Liver (tissue), 9 donors: ENCODE measurements around the gene DDX31. TPM values are rescaled to one million over a fixed set of nuclear protein-coding genes. Genes with fewer than 3 reads are reported as not detected.

Source experiments
- DNase-seq: peaks from one replicate; pipeline ENCODE4 v3.0.0-alpha.2; 2017; ENCODE audit warnings: low spot score
- H3K27ac ChIP-seq, 2 donors: one replicate each; pipeline ENCODE4 v1.7.0; 2013; ENCODE audit warnings: inconsistent platforms in 2 of 2, low read length in 2 of 2, control low read depth in 1 of 2, low read depth in 1 of 2, mild to moderate bottlenecking in 1 of 2
- H3K27me3 ChIP-seq, 4 donors: one replicate each; pipeline versions ENCODE4 v1.6.1 to v1.7.0; 2013; ENCODE audit warnings: low read length in 3 of 4, inconsistent platforms in 1 of 4, mild to moderate bottlenecking in 1 of 4, moderate library complexity in 1 of 4; ENCODE audit not compliant: control insufficient read depth in 4 of 4, insufficient read depth in 4 of 4
- H3K36me3 ChIP-seq, 4 donors: one replicate each; pipeline versions ENCODE4 v1.6.1 to v1.7.0; 2013; ENCODE audit warnings: low read length in 3 of 4, mild to moderate bottlenecking in 3 of 4, low read depth in 1 of 4, moderate library complexity in 1 of 4; ENCODE audit not compliant: control insufficient read depth in 4 of 4, insufficient read depth in 3 of 4
- H3K4me1 ChIP-seq, 4 donors: one replicate each; pipeline versions ENCODE4 v1.6.1 to v1.7.0; 2013; ENCODE audit warnings: low read length in 3 of 4, mild to moderate bottlenecking in 3 of 4, moderate library complexity in 1 of 4; ENCODE audit not compliant: control insufficient read depth in 4 of 4, insufficient read depth in 4 of 4
- H3K4me3 ChIP-seq, 3 donors: one replicate each; pipeline versions ENCODE4 v1.6.1 to v1.7.0; 2013; ENCODE audit warnings: low read length in 3 of 3, control low read depth in 1 of 3, low read depth in 1 of 3, mild to moderate bottlenecking in 1 of 3
- H3K9ac ChIP-seq, 2 donors: one replicate each; pipeline ENCODE4 v1.7.0; 2013; ENCODE audit warnings: low read length in 2 of 2, mild to moderate bottlenecking in 2 of 2, moderate library complexity in 2 of 2, control low read depth in 1 of 2, low read depth in 1 of 2
- H3K9me3 ChIP-seq, 4 donors: one replicate each; pipeline versions ENCODE4 v1.6.1 to v1.7.0; 2013; ENCODE audit warnings: low read length in 3 of 4; ENCODE audit not compliant: control insufficient read depth in 4 of 4
- CTCF ChIP-seq: fragments of 150-350 bp; IDR thresholded peaks from 2 replicates; pipeline ENCODE4 v1.5.1; 2017; ENCODE audit warnings: improper control_type of control experiment, low read depth, low read length; ENCODE audit not compliant: missing input control
- EGR1 ChIP-seq, 2 donors: IDR thresholded peaks; 2 replicates each; pipeline ENCODE4 v1.6.1; 2016 to 2018; ENCODE audit warnings: antibody characterized with exemption in 2 of 2, low read depth in 2 of 2
- FOXA1 ChIP-seq: IDR thresholded peaks from 2 replicates; pipeline ENCODE4 v1.6.1; 2016; ENCODE audit warnings: antibody characterized with exemption
- FOXA2 ChIP-seq: IDR thresholded peaks from 2 replicates; pipeline ENCODE4 v1.6.1; 2016; ENCODE audit warnings: antibody characterized with exemption
- GABPA ChIP-seq, 2 donors: IDR thresholded peaks in 1 of 2; conservative IDR thresholded peaks in 1 of 2; 2 replicates each; pipeline ENCODE4 v1.6.1; 2016; ENCODE audit warnings: antibody characterized with exemption in 2 of 2, mild to moderate bottlenecking in 1 of 2, moderate library complexity in 1 of 2
- HNF4A ChIP-seq, 2 donors: conservative IDR thresholded peaks; 2 replicates each; pipeline ENCODE4 v1.6.1; 2016; ENCODE audit warnings: antibody characterized with exemption in 2 of 2, mild to moderate bottlenecking in 2 of 2
- JUND ChIP-seq, 2 donors: IDR thresholded peaks; 2 replicates each; pipeline ENCODE4 v1.6.1; 2016; ENCODE audit warnings: antibody characterized with exemption in 2 of 2
- MAX ChIP-seq: IDR thresholded peaks from 2 replicates; pipeline ENCODE4 v1.6.1; 2016; ENCODE audit warnings: antibody characterized with exemption
- NR2F2 ChIP-seq: IDR thresholded peaks from 2 replicates; pipeline ENCODE4 v1.6.1; 2016; ENCODE audit warnings: antibody characterized with exemption
- RAD21 ChIP-seq, 2 donors: IDR thresholded peaks; 2 replicates each; pipeline ENCODE4 v1.6.1; 2016; ENCODE audit warnings: antibody characterized with exemption in 2 of 2, mild to moderate bottlenecking in 2 of 2
- REST ChIP-seq: IDR thresholded peaks from 2 replicates; pipeline ENCODE4 v1.6.1; 2016; ENCODE audit warnings: antibody characterized with exemption, mild to moderate bottlenecking
- RXRA ChIP-seq, 2 donors: IDR thresholded peaks; 2 replicates each; pipeline ENCODE4 v1.6.1; 2017 to 2018; ENCODE audit warnings: antibody characterized with exemption in 2 of 2, mild to moderate bottlenecking in 1 of 2
- SP1 ChIP-seq: IDR thresholded peaks from 2 replicates; pipeline ENCODE4 v1.6.1; 2018; ENCODE audit warnings: antibody characterized with exemption, mild to moderate bottlenecking
- TAF1 ChIP-seq: conservative IDR thresholded peaks from 2 replicates; pipeline ENCODE4 v1.6.1; 2016; ENCODE audit warnings: antibody characterized with exemption, mild to moderate bottlenecking
- WGBS: extraction: QIAGEN DNeasy Blood & Tissue Kit; methylation state at CpG from one replicate; pipeline ENCODE4 v1.1.7; 2013; 5-methylcytosine and 5-hydroxymethylcytosine counted together
- polyA plus RNA-seq, 2 donors: library from polyadenylated mRNA; stranded (reverse) in 1 of 2; unstranded in 1 of 2; fragments of 200-250 nt in 1 of 2; fragments of >200 nt in 1 of 2; fragmentation: Nextera tagmentation in 1 of 2; extraction: Ambion mirVana in 1 of 2; gene quantifications; one replicate each; pipeline versions ENCODE4 v1.2.1 to v1.2.3, GENCODE V29; 2013 to 2015
- total RNA-seq, 2 donors: library from RNA; depleted of rRNA; stranded (reverse); fragments of >200 nt; gene quantifications; one replicate each; pipeline ENCODE4 v1.2.3, GENCODE V29; 2014
- TF ChIP-seq, protein P1 (sequence below): IDR thresholded peaks from 2 replicates; pipeline ENCODE4 v1.6.1; 2016; ENCODE audit warnings: antibody characterized with exemption
- TF ChIP-seq, protein P2 (sequence below): IDR thresholded peaks from 2 replicates; pipeline ENCODE4 v1.6.1; 2016; ENCODE audit warnings: antibody characterized with exemption
- donor health status: healthy.
- donor health status: healthy.
- donor health status: healthy.
- donor health status: healthy.
- donor health status: healthy.

Gene DDX31
- total and polyA plus RNA-seq, 4 donors = 2.5 to 9.6 (median 4.5) TPM

GRCh38 chr9:132590318-132591182, 79.2 kb downstream of the DDX31 start:
- WGBS = 5% methylated on average over 73 of the region's 73 CpGs
- peaks cover 0 to 5% (median 2%) of the 10 kb centered on the region in 4 donors for H3K4me1 ChIP-seq

More at GRCh38 chr9:132590318-132591182, 79.2 kb downstream of the DDX31 start:
- H3K27me3 ChIP-seq = peaks cover 0 to 32% (median 13%) of the 10 kb centered on the region in 4 donors
- no peak overlapping the region for H3K4me3 ChIP-seq
- DNase-seq = no peak
- TF ChIP-seq JUND (IDR thresholded peaks at IDR 0.05) (no peak), REST (no peak), RXRA (IDR thresholded peaks at IDR 0.05) (no peak), HNF4A (conservative IDR thresholded peaks at IDR 0.05) (no peak), NR2F2 (no peak), TAF1 (no peak), CTCF (no peak), SP1 (no peak), RAD21 (IDR thresholded peaks at IDR 0.05) (no peak), GABPA (IDR thresholded peaks at IDR 0.05 in 1 of 2, conservative IDR thresholded peaks at IDR 0.05 in 1 of 2) (no peak), FOXA1 (no peak), FOXA2 (no peak), EGR1 (IDR thresholded peaks at IDR 0.05; ENCODE audit: low read depth in 2 of 2) (no peak), MAX (no peak)
- TF ChIP-seq, protein P1, sequence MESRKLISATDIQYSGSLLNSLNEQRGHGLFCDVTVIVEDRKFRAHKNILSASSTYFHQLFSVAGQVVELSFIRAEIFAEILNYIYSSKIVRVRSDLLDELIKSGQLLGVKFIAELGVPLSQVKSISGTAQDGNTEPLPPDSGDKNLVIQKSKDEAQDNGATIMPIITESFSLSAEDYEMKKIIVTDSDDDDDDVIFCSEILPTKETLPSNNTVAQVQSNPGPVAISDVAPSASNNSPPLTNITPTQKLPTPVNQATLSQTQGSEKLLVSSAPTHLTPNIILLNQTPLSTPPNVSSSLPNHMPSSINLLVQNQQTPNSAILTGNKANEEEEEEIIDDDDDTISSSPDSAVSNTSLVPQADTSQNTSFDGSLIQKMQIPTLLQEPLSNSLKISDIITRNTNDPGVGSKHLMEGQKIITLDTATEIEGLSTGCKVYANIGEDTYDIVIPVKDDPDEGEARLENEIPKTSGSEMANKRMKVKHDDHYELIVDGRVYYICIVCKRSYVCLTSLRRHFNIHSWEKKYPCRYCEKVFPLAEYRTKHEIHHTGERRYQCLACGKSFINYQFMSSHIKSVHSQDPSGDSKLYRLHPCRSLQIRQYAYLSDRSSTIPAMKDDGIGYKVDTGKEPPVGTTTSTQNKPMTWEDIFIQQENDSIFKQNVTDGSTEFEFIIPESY = no peak
- TF ChIP-seq, protein P2, sequence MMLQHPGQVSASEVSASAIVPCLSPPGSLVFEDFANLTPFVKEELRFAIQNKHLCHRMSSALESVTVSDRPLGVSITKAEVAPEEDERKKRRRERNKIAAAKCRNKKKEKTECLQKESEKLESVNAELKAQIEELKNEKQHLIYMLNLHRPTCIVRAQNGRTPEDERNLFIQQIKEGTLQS = no peak
- H3K9me3 ChIP-seq = no peaks in the 10 kb centered on the region
- H3K27ac ChIP-seq = no peak overlapping the region
- H3K9ac ChIP-seq = no peak overlapping the region
- peaks cover 0 to 14% (median 11%) of the 10 kb centered on the region in 4 donors for H3K36me3 ChIP-seq
